OCI-LY3 (cell line): ENCODE data around the gene SLC38A11.

Experiments
- CTCF ChIP-seq: fragments of 200-600, 300-600 bp; sonication (generic); IDR thresholded peaks from 2 replicates; pipeline ENCODE4 v1.5.1; 2014; ENCODE audit warnings: antibody characterized with exemption, low read length, low read depth
- EZH2phosphoT487 ChIP-seq: fragments of 200-600 bp; shearing (Covaris generic); IDR thresholded peaks from 2 replicates; pipeline ENCODE4 v1.6.1; 2018; ENCODE audit warnings: antibody characterized with exemption, mixed run types, low read depth

DNA sequence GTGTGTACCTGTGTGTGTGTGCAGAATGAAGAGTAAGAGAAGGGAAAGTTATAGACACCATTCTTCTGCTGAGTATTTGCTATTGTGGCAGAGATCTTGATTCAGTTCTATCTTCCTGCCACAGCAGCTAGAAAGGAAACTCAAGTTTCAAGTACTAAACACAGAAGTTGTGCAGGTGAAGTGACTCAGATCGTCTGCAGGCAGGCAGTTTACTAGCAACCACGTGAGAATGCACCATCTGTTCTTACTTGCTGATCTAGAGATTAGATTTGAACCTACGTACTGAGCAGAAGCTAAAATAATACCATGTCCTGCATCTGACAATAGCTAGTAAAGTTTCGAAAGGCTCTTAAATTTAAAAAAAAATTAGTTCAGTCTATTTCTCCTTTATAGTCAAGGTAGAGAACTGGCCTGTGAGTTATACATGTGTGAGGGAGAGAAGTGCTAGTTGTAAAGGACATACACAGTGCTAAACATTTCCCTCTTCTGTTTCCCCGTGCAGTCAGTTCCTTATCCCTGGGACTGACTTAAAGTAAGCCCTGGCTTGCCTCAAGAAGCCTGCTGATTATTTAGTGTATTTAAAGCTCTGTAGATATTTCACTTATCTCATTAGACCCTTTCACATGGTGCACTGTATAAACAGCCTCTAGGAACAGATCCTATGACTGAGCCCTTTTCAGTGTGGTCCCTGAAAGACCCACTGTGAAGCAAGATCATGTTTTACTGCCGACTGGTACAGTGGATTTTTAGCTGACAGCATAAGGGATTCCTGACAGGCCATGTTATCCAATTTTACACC is 45.0 kb downstream of the SLC38A11 start:
- TF ChIP-seq CTCF, result no peak
- TF ChIP-seq EZH2phosphoT487, result no peak
